NB4 (cell line): ENCODE results near the gene PHYH.
"Not testable (repeated sequence)": the region's sequence is repeated elsewhere in the genome, so short reads cannot be mapped to it uniquely, and the experiment has no call there.

Source experiments
- CTCF ChIP-seq: IDR thresholded peaks from one replicate; pipeline ENCODE4 v1.5.1; 2012; ENCODE audit warnings: low read depth, low read length
- MAX ChIP-seq: IDR thresholded peaks from 2 replicates; pipeline ENCODE4 v1.6.1; 2011; ENCODE audit warnings: low read depth, low read length
- MYC ChIP-seq: IDR thresholded peaks from 2 replicates; pipeline ENCODE4 v1.6.1; 2011; ENCODE audit warnings: low read depth, low read length
- POLR2A ChIP-seq: IDR thresholded peaks from 2 replicates; pipeline ENCODE4 v1.6.1; 2011; ENCODE audit warnings: mild to moderate bottlenecking; ENCODE audit not compliant: insufficient read length; ENCODE audit errors: extremely low read depth

- TF ChIP-seq CTCF, MYC, MAX, POLR2A: not testable (repeated sequence)
These were observed 57.6 kb downstream of the PHYH start for GRCh38 chr10:13242260-13242659.
